IPS-NIHi11 (cell line): ENCODE measurements around the gene HSPH1.
A peak's percentile ranks its signal among the peaks of the same experiment; 100 is the strongest.

Experiments used
- DNase-seq: peaks from one replicate; pipeline ENCODE4 v3.0.0; 2012; ENCODE audit warnings: mixed read lengths, low spot score

The HSPH1 gene

GRCh38 chr13:31161557-31162150 lies at the start of gene HSPH1:
Gene HSPH1 (minus strand): TSS chr13:31161904. CDS start chr13:31161582, 322 bp downstream.
- DNase-seq, result peak; percentile 97

GRCh38 chr13:31209841-31210210 lies 48.1 kb upstream of the HSPH1 start:
- DNase-seq, result no peak

DNA sequence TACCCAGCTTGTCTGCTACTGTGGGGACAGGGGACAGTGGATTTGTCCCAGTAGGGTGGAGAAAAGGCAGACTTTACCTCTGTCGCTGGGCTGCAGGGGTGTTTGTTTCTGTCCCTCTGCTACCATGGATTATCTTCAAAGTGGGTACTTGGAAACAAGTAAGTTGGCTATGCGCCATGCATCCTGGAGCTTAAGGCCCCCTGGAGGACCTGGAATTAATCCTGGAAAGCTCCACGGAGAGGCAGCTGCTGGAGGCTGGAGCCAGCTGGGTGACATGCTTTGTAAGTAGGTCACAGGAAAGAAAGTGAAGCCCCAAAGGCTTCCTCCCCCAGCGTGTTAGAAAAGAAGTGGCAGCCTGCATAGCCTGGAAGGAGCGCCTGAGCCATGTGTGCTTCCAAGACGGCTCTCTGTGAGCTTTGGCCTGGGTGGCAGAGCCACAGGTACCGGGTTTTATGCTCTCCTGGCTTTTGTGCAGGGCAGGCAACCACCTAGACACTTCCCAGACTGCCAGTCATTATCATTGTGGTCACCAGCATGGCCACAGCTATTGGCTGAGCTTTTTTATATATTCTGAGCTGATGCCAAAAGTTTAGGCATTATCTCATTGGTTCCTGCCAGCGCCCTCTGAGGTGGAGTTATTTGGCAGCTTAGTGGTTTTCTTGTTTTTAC lies 47.6 kb upstream of the HSPH1 start:
- peak; percentile 35 for DNase-seq

DNA sequence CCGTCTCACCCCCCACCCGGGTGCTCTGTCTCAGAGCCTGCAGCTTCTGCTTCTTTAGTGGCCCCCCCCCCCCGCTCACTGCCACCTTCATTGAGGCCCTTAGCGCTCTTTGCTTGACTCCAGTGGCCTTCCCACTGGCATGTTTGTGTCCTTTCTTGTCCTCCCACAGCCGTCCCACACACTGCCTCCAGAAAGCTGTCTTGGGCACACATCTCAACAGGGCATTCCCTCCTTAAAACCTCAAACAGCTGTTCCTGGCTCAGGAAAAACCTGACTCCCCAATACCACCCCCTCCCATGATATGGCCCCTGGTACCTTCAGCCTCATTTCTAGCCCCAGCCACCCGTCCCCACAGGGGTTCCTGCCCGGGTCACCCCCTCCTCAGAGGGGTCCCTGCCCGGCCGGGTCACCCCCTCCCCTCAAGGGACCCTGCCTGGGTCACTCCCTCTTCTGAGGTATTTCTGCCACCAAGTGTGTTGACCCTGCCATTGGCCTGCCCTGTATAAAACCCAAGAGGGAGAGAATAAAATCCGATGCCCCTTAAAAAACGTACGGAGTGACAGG lies 46.9 kb upstream of the HSPH1 start:
- DNase-seq, result no peak

DNA sequence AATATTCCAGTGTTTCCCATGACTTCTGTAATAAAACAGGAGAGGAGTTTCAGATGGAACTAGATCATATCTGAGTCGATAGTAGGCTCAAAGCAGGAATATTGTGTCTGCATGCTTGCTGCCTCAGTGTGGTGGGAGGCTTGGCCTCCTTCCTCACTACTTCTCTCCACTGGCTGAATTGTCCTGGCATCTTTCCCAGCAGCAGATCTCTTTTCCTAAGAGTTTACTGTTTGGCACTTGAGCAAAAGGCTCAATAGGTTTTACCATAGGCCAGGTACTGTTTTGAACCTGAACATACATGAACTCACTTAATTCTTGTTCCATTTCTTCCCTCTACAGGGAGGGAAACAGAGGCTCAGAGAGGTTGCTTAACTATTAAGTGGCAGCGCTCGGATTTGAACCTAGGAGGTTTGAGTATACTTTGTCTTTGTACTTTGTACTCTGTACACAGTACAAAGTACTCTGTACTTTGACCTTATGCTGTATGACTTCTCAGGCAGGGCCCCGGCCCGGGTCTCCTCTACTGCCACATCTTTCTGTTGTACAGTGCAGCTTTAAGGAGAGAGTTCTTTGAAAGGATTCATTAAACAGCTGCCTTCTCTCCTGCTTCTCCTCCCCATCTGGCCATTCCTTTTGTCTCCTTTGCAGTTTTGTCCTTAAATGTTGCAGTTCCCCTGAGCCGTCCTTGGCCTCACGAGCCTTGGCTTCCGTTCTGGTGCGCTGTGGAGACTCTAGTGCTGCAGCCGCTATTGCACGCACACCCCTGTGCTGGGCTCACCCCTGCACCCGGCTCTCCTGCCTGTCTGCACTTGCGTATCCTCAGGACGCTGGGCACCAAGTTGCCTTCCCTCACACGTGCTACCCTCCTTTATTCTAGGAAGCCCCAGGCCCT lies 46.2 kb upstream of the HSPH1 start:
- DNase-seq, result no peak

DNA sequence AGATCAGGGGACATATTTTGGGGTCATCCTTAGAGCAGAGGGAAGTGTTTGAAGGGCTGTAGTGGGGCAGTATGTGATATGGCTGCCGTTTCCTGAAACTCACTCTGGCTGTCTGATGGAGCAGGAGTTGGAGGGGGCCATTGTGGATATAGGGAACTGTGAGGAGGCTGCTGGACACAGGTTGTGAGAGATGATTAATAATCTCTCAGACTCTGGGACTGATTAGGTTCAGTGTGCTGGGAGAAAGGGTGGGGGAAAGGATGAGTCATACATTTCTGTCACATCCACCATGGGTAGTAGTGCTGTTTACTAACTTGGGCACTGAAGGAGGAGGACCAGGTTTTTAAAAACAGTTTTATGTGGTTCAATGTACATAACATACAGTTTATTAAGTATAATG lies 42.9 kb upstream of the HSPH1 start:
- no peak for DNase-seq

DNA sequence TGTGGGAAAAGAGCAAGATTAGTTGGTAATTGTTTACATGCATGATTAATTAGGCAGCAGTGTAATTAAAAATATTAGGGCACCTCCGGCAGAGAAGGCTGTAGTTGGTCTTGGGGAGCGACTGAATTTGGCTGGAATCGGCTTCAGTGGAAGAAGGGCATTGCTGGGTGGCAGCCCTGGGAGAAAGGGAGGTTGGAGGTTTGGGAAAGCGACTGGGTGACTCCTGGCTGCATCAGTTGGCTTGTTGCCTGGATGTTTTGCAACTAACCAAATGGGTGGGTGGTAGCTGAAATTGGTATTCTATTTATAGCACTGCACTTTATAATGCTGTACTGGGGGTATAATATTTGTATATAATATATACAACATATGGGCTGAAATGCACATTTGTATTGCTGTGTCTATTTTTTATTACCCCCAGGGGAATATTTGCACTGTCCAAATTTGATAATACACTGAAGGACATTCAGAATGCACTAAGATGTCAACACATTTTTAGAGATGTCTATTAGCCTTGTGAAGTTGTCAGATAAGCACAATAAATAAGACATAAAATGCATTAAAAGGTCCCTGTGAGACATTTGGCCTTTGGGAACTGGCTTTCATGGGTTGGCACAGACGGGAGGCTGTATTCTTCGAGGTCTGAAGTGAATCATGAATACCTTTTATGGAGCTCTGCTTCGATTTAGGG lies 39.8 kb upstream of the HSPH1 start:
- DNase-seq, result no peak

DNA sequence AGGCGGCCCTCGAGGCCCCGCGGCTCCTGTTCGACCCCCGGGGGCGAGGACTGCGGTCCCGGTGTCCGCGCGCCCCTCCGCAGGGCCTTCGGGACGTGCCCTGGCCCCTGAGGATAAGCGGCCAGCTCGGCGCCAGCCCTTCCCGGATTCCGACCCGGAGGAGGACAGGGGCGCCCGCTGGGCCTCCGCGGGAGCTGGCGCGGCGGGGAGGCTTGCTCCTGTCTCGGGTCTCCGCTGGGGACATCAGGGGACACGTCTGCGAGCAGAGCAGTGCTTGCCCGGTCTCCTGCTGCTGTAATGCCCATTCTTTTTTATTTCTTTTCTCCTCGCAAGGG lies 38.9 kb upstream of the HSPH1 start:
- DNase-seq, result no peak

- peak; percentile 97 for DNase-seq
Measured at GRCh38 chr13:31199849-31200636, 38.3 kb upstream of the HSPH1 start, which contains the start of gene B3GLCT. Gene B3GLCT (plus strand): TSS chr13:31199975. CDS start chr13:31200085, 110 bp downstream.

DNA sequence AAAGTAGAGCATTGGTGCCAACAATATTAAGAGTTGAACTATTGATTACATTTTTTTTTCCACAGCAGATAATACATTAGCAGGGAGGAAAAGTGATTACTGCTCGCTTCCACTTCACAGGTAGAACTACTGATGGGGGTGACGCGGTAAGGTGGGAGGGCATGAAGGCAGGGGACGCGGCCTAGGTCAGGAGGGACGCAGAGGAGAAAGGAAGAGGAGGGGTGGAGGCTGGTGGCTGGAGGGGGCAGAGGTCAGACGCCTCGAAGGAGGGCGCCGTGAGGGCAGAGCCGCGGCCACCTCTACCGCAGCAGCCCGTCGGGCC lies 37.8 kb upstream of the HSPH1 start:
- no peak for DNase-seq

DNA sequence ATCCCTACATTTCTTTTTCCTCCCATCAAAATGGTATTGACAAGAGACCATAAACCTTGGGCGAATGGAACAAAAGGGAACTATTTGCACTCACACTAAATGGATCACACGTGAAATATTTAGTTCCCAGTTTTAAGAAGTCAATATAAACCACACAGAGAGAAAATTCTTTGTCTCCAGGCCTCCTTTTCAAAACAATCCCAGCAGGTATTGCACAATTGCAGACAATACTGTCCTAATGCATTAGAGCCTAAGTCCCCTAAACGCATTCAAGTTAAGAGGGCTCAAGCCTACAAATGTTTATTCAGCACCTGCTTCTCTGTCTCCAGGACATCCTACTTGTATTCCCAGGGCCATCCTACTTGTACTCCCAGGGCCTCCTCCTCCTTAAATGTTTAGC lies 36.8 kb upstream of the HSPH1 start:
- no peak for DNase-seq

- DNase-seq, result no peak
Measured at GRCh38 chr13:31196992-31197391, 35.3 kb upstream of the HSPH1 start.

GRCh38 chr13:31195616-31196015 lies 33.9 kb upstream of the HSPH1 start:
- DNase-seq, result no peak

- no peak for DNase-seq
Measured at GRCh38 chr13:31192306-31192705, 30.6 kb upstream of the HSPH1 start.

DNA sequence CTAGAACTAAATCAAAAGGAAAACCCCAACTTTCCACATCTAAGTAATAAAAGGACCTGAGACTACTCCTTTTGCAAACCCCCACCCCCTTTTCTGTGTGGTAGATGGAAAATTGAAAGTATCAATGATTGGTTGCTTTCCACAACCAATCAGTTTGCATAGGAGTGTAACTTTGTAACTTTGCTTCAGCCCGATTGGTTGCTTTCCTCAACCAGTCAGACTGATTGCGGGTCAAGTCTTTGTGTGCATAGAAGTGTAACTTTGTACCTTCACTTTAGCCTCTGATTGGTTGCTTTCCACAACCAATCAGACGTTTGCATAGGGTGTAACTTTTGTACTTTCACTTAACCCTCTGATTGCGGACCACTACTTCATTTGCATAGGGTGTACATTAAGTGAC lies 30.0 kb upstream of the HSPH1 start:
- no peak for DNase-seq

DNA sequence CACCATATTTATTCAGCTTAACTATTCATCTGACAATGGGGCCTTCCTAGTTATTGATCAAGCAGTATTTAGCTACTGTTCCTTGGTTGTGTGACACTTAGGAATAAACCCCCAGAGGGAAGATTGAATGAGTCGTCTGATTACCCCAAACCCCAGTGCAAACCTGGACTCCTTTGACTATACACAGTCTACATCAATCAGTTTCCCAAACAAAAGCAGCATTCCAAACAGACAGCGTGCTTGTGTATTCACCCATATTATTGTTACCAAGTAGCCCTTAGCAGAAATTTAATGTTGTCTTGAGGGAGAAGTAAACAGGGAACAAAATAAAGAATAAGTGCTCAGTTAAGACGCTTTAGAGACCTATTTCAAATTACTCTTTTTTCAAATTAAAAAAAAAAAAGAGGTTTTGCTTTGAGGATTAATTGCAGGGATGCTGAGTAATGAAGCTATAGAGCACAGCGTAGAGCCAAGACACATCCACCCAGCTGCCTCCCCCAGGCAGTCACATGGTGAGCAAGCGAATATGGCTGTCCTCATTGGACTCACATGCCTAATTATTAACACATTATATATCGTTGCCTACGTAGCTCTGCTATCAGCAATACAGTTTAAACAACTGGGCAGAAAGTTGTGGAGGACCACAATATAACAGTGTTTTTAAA lies 23.4 kb upstream of the HSPH1 start:
- no peak for DNase-seq

DNA sequence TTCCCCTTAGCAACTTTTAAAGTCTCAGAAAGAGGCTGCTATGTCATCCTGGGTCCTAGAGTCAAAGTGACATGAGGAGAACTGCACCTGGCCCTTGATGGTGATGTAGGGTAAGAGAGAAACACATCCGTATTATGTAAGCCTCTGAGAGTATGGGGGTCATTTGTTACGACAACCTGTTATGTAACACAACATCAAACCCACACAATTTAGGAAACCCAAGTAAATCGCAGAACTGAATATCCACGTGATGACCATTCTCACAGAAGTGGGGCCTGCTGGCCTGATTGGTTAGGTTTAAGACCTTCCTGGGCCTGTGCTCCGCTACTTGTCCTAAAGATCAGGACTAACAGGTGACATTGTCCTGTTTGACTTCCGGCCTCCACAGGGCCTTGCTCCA lies 22.7 kb upstream of the HSPH1 start:
- DNase-seq, result no peak

- no peak for DNase-seq
Measured at GRCh38 chr13:31182987-31183386, 21.3 kb upstream of the HSPH1 start.

GRCh38 chr13:31179754-31180153 lies 18.1 kb upstream of the HSPH1 start:
- DNase-seq, result no peak

- DNase-seq, result no peak
Measured at GRCh38 chr13:31179241-31179640, 17.5 kb upstream of the HSPH1 start.
